GM21390 (cell line): Measurements from ENCODE around the gene CFAP410.

Experiments used
- ATAC-seq: cut with Tn5 transposase; IDR thresholded peaks from one replicate; pipeline ENCODE4 v1.9.1; 2021; ENCODE audit not compliant: unreplicated experiment

The CFAP410 gene

GRCh38 chr21:44338971-44339910 lies at the start of gene CFAP410:
TSS of gene CFAP410 (minus strand) at chr21:44339390. CDS start at chr21:44339194, 196 bp downstream.
- peak; percentile 78 for ATAC-seq

- ATAC-seq: no peak
Measured at GRCh38 chr21:44384968-44385367, 45.8 kb upstream of the CFAP410 start.

GRCh38 chr21:44383216-44383615 lies 44.0 kb upstream of the CFAP410 start:
- no peak for ATAC-seq

- ATAC-seq: no peak
Measured at GRCh38 chr21:44382536-44382935, 43.3 kb upstream of the CFAP410 start.

GRCh38 chr21:44381874-44382273 lies 42.7 kb upstream of the CFAP410 start:
- ATAC-seq: no peak

- ATAC-seq: no peak
Measured at GRCh38 chr21:44380876-44381275, 41.7 kb upstream of the CFAP410 start.

GRCh38 chr21:44379991-44380865 lies 41.0 kb upstream of the CFAP410 start:
- no peak for ATAC-seq

GRCh38 chr21:44379515-44379848 lies 40.3 kb upstream of the CFAP410 start:
- ATAC-seq: no peak

GRCh38 chr21:44378646-44379514 lies 39.7 kb upstream of the CFAP410 start:
- no peak for ATAC-seq

- no peak for ATAC-seq
Measured at GRCh38 chr21:44377922-44378645, 38.9 kb upstream of the CFAP410 start.

GRCh38 chr21:44377201-44377921 lies 38.2 kb upstream of the CFAP410 start:
- no peak for ATAC-seq

GRCh38 chr21:44376606-44377005 lies 37.4 kb upstream of the CFAP410 start:
- ATAC-seq: no peak

- ATAC-seq: no peak
Measured at GRCh38 chr21:44375761-44376241, 36.6 kb upstream of the CFAP410 start.

GRCh38 chr21:44375281-44375651 lies 36.1 kb upstream of the CFAP410 start:
- no peak for ATAC-seq

GRCh38 chr21:44374601-44375280 lies 35.6 kb upstream of the CFAP410 start:
- ATAC-seq: no peak

GRCh38 chr21:44372616-44373015 lies 33.4 kb upstream of the CFAP410 start:
- no peak for ATAC-seq

- no peak for ATAC-seq
Measured at GRCh38 chr21:44371596-44371995, 32.4 kb upstream of the CFAP410 start.

GRCh38 chr21:44370786-44371410 lies 31.7 kb upstream of the CFAP410 start:
- ATAC-seq: no peak
